Cerebellar cortex (tissue), 1 donor: ENCODE results near the gene ZNF740.
"Not testable (repeated sequence)": the region's sequence is repeated elsewhere in the genome, so short reads cannot be mapped to it uniquely, and the experiment has no call there.

ENCODE experiments used
- DNase-seq: peaks from one replicate; pipeline ENCODE4 v3.0.0-alpha.2; 2015; ENCODE audit warnings: low spot score

The ZNF740 gene

GRCh38 chr12:53180220-53180930 is at the start of gene ZNF740, which contains the start of gene CSAD:
TSS of gene ZNF740 (plus strand) at chr12:53180722. CDS start at chr12:53181984, 1,262 bp downstream.
TSS of gene CSAD (minus strand) at chr12:53180925. CDS start at chr12:53173470, 7,455 bp downstream.
- DNase-seq, result peak; percentile 97

GRCh38 chr12:53131844-53132243 is 48.7 kb upstream of the ZNF740 start:
- no peak for DNase-seq

GRCh38 chr12:53133722-53134121 is 46.8 kb upstream of the ZNF740 start:
- DNase-seq, result no peak

- DNase-seq, result no peak
These were observed 37.2 kb upstream of the ZNF740 start for GRCh38 chr12:53143355-53143754.

- DNase-seq, result no peak
These were observed 34.9 kb upstream of the ZNF740 start for GRCh38 chr12:53145383-53146260.

GRCh38 chr12:53147181-53147580 is 33.3 kb upstream of the ZNF740 start:
- DNase-seq, result no peak

GRCh38 chr12:53147653-53148052 is 32.9 kb upstream of the ZNF740 start:
- DNase-seq, result no peak

DNA sequence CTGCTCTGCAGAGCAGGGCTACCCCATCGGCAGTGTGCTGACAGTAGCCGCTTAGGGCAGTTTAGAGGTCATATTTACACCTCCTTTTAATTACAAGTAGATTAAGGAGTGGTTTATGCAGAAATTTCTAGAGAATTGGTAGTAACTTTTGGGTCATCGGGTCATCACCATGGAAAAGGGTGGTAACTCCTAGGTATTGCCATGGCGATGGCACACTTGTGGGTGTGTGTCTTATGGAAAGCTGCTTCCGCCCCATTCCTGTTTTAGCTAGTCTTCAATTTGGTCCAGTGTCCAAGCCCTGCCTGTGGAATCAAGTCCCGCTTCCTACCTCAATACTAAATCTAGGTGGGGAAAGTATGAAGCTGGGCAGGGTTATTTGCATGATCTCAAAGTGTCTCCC is 29.5 kb upstream of the ZNF740 start:
- DNase-seq, result no peak

- no peak for DNase-seq
These were observed 28.1 kb upstream of the ZNF740 start for GRCh38 chr12:53152390-53152789.

DNA sequence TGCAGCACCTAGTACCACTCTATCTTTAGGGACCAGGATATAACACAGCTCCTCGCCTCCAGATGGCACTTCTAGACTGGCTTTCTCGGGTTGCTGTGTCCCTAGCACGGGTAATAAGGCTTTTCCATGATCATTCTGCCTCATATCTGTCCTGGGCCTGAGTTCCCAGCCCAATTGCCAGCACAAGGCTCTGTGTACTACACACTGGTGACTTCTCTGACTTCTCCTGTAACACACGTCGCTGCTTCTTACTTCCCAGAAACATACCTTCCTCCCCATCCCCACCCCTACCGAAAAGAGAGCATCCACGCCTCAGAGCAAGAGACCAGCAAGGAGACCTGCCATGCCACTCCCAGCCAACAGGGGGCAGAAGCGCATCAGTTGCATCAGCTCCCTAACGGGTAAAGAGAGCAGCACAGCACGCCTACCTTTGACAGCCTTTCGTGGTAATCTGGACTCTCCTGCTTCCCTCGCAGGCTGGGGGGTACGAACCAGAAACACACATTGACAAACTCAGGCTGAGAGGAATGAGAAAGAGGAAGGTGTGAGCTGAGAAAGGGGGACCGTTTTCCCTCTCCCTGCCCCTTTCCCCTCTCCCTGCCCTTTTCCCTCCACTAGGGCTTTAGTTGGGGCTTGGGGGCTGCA is 21.2 kb upstream of the ZNF740 start:
- peak; percentile 81 for DNase-seq

DNA sequence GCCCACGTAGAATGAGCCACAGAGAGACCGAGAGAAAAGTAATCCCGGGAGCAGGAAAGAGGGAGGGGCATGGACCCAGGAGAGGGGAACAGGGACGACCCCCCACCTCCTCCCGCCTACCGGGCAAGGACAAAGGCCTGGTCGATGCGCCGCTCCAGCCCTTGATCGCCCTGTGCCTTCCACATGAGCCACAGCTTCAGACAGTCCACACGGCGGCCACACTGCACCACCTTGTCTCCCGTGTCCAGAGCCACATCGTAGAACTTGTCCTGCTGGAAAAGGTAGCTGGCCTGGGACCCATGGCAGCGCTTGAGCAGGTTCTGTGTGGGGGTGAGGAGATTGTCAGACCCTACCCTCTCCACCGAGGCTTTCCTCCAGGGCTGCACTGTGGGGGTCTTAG is 20.5 kb upstream of the ZNF740 start:
- no peak for DNase-seq

DNA sequence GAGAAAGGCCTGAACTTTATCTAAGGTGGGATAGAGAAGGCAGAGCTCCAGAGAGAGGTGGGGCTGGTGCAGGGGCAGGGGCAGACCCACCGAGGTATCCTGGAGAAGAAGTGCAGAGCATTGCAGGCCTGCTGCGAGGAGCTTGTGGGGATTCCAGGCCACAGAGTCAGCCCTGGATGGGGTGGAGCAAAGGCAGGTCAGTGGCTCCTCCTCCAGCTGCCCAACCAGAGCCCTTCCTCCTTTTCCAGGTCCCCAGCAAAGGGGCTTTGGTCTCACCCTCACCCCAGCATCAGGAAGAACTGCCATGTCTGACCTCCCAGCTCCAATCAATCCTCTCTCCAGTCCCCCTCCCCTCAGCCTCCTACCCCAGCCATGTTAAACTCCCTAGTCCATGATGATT is 19.8 kb upstream of the ZNF740 start:
- no peak for DNase-seq

DNA sequence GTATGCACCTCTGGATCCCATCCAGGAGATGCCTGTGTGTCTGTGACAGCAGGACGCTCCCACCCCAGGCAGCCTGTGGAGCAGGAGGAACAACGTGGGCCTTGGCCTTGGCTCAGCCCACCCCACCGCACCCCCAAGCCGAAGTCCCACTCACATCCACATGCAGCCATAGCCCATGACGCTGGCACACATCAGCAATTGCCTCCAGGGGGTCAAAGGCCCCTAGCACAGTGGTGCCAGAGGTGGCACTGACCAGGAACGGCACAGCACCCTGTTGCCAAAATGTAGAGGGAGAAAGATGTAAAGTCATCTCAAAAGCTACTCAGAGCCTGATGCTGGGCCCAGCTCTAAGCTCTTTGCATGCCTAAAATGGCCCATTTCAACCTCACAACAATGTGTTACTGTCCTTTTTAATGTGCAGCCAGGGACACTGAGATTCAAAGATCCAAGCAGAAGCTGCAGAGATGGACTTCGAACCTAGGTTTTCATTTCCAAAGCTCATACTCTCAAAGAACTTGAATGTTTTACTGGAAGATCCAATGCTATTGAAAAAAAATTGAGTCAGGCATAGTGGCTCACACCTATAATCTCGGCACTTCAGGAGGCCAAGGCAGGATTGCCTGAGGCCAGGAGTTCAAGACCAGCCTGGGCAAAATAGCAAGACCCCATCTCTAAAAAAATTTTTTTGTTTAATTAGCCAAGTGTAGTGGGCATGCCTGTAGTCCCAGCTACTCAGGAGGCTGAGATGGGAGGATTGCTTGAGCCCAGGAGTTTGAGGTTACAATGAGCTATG is 19.2 kb upstream of the ZNF740 start:
- no peak for DNase-seq

- DNase-seq, result not testable (repeated sequence)
These were observed 17.5 kb upstream of the ZNF740 start for GRCh38 chr12:53163008-53163407.

- DNase-seq, result no peak
These were observed 13.7 kb upstream of the ZNF740 start for GRCh38 chr12:53166837-53167236.

- no peak for DNase-seq
These were observed 10.9 kb upstream of the ZNF740 start for GRCh38 chr12:53169644-53170043.

- no peak for DNase-seq
These were observed 10.3 kb upstream of the ZNF740 start for GRCh38 chr12:53170215-53170614.

DNA sequence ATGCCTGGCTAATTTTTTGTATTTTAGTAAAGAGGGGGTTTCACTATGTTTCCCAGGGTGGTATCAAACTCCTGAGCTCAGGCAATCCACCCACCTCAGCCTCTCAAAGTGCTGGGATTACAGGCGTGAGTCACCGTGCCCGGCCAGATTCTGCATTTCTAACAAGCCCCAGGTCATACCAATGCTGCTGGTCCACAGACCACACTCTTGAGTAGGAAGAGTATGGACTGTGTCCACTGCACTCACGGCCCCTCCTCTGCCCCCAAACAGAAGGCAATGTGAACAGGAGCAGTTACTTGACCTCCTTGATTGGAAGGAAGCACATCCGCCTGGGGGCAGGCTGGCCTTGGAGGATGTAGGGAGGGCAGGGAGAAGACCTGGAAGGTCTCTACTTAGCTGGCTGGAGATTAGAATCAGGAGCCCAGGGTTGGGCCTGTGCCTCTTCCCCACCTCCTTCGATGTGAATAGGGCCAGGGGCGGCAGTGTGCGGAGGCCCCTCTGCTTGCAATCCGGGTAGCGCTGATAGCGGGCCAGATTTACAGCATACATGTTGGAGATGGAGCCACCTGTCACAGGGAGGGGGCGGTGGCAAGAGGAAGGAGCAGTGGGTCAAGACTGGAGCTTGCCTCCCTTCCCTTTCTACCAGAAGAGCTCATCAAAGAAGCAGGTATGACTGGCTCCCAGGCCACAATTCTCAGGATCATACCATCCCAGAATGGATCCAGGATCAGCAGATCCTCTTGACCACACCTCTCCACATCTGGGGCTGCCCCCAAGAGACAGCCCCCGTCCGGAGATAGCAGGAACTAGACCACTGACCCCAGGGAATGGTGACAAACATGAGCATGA is 9.4 kb upstream of the ZNF740 start:
- no peak for DNase-seq

- DNase-seq, result no peak
These were observed 8.7 kb upstream of the ZNF740 start for GRCh38 chr12:53171725-53172329.

DNA sequence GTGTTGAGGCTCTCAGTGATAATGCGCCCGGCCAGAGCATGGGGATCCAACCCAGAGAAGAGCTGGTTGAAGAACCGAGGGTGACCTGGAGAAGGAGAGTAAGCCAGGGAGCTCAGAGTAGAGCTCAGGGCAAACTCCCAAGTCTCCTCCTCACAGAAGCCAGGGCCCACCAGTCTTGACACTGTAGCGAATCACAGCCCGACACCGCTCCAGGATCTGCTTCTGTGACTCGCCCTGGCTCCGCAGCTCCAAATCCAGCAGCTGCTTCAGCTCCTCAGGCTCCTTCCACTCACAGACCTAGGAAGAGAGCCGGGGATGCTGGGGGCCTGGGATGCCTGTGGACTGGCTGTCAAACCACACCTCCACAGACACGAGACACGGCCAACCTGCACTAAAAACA is 8.2 kb upstream of the ZNF740 start:
- no peak for DNase-seq
